Stimulated activated CD4-positive, alpha-beta T cell treated with anti-CD3 and anti-CD28 coated beads, Interleukin-2, amount 100 ng/mL, for 48 hours (primary cell): Measurements from ENCODE around the gene RPH3AL.

ENCODE experiments used
- DNase-seq, 2 donors: peaks; one replicate each; pipeline ENCODE4 v3.0.0-alpha.2; 2020

The RPH3AL gene

GRCh38 chr17:353213-353837 is 718 bp upstream of the RPH3AL start:
- DNase-seq, result no peak

GRCh38 chr17:351875-352420 is 659 bp downstream of the RPH3AL start:
- no peak for DNase-seq

DNA sequence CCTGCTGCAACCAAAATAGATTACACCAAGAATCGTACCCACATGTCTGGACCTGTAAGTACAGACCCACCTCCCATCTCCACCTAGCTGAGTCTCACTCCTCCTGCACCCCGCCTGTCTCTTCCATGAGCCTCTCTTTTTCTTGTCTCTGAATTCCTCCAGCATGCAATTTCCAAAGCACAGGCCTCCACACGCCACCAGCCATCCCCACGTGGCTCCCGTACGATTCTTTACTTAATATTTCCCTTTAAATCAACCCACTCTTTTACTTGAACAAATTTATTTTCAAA is 1.2 kb downstream of the RPH3AL start:
- DNase-seq, result no peak

- no peak for DNase-seq
These were observed 1.7 kb downstream of the RPH3AL start for GRCh38 chr17:350706-351448.

DNA sequence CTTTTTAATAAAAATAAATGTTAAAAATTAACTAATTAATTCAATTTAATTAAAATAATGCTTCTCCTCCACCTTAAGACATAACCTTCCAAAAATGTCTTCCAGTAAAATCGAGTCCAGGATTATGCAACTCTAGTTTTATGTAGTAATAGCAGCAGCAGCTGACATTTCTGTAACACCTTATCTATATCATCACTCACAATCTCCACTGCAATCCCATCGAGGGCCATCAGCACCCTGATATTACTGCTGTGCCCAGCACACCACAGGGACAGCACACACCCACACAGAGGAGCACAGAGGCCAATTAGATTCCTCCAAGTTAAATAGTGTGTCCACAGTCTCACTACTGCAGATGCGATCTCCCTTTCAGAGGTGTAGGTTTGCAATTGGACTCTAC is 2.9 kb downstream of the RPH3AL start:
- DNase-seq, result no peak

- no peak for DNase-seq
These were observed 3.7 kb downstream of the RPH3AL start for GRCh38 chr17:348692-349425.

- no peak for DNase-seq
These were observed 4.6 kb downstream of the RPH3AL start for GRCh38 chr17:348012-348411.

DNA sequence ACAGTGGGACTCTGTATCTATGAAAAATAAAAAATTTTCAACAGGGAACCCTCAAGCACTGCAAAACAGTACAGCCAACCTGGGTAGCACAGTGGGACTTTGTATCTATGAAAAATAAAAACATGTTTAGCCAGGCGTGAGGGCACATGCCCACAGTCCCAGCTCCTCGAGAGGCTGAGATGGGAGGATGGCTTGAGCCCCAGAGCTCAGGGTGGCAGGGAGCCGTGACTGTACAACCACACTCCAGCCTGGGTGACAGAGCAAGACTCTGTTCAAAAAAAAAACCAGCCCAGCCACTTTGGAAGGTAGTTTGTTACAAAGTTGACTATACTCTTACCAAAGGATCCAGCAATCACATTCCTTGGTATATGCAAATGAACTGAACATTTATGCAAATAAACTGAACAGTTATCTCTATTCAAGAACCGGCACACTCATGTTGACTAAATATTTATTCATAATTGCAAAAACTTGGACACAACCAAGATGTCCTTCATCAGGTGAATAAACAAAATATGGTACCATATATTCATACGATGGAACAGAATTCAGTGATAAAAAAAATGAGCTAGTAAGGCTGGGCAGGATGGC is 5.2 kb downstream of the RPH3AL start:
- no peak for DNase-seq

DNA sequence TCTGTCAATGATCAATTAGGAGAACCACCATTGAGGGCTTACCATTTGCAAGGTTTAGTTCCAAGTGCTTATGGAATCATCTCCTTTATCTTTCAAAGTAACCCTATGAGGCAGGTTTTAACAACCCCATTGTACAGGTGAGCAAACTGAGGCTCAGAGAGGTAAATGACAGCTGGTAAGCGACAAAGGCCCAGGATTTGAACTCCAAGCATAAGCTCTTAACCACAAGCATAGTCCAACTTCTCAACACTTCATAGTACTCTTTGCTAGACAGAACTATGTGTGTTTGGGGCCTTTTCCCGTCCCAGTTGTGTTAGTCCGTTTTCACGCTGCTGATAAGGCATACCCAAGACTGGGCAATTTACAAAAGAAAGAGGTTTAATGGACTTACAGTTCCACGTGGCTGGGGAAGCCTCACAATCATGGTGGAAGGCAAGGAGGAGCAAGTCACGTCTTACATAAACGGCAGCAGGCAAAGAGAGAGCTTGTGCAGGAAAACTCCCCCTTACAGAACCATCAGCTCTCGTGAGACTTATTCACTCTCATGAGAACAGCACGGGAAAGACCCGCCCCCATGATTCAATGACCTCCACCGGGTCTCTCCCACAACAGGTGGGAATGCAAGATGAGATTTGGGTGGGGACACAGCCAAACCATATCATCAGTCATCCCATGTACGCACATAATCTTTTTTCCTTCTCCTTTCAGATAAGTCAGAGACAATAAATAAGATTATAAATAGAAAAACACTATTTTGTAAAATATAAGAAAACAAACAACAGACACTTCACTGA is 6.4 kb downstream of the RPH3AL start:
- DNase-seq, result no peak

DNA sequence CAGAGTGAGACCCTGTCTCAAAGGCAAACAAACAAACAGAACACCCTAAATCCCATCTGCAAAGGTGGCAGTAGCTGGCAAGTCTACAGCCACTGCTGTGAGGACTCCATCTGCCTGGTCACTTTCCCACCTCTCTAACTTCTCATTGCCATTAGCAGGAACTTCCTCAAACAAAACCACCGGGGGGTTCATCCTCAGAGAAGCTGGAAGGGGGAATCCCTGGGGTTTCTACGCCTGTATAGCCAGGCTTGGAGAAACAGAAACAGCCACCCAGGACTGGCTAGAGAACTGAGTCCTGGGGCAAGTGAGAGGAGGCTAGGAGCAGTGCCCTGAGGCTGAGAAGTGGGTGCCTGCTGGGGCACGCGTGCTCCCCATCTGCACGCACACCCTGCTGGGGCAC is 7.3 kb downstream of the RPH3AL start:
- DNase-seq, result no peak

DNA sequence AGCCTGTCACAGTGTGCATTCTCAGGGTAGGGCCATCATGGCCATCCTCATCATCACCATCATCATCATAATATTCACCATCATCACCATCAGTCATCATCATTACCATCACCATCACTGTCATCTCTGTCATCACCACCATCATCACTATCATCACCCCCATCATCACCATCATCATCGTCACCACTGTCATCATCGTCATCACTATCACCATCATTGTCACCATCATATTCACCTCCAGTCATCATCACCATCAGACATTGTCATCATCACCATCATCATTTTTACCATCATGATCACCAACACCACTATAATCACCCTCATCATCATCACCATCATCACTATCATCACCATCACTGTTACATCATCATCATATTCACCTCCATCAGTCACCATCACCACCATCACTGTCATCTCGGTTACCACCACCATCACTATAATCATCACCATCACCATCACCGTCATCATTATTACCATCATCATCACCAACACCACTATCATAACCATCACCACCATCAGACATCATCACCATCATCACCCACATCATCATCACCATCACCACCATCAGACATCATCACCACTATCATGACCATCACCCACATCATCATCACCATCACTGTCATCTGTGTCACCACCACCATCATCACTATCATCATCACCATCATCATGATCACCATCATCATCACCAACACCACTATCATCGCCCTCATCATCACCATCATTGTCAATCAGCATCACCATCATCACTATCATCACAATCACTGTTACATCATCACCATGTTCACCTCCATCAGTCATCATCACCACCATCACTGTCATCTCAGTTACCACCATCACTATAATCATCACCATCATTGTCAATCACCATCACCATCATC is 8.5 kb downstream of the RPH3AL start:
- no peak for DNase-seq

DNA sequence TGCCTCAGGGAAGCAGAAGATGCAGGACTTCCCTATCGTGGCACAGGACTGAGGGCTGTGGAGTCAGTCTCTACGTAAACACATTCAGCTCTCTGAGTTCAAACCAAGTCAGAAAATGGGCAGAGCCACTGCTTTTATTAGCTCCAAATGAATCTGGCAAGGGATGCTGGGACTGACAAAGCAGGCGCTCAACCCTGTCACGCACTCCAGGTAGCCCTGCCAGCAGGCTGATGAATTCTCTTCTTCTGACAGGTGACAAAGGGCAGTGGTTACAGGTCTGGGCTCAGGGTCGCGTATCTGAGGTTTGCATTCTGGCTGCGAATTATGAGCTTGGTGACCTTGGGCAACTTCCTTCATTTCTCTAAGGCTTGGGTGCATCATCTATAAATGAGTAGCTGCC is 9.4 kb downstream of the RPH3AL start:
- no peak for DNase-seq

GRCh38 chr17:340074-340473 is 12.5 kb downstream of the RPH3AL start:
- DNase-seq, result no peak

GRCh38 chr17:339193-340061 is 13.2 kb downstream of the RPH3AL start:
- no peak for DNase-seq

DNA sequence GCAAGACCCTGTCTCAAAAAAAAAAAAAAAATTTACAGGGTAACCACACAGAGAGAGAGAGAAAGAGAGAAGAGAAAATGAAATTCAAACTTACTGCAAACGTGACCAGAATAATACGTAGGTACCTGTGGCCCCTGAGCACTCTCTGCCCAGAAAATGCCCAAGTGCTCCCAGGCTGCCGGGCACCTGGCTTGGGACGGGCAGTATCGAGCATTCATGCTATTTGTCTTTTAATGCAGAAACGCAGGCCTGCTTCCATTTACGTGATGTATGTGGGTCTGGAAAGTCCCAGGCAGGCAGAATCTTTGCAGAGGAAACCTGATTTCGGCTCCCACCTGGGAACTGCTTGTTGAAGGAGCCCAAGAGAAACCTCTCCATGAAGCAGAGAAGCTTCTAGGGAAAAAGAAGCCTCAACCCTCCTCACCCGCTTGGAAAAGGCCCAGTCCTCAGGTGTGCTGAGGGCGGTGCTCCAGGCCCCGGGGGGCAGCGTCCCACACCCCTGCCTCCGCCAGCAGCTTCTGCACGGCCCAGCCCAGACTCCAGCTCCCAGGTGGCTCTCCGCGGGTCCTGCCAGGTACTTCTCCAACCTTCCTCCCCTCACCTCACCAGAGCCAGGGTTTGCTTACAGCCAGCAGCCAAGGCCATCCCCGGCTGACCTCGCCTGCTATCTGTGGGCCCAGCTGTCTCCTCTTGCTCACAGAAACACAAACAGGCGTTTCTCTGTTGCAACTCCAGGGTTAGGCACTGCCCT is 14.0 kb downstream of the RPH3AL start:
- no peak for DNase-seq

DNA sequence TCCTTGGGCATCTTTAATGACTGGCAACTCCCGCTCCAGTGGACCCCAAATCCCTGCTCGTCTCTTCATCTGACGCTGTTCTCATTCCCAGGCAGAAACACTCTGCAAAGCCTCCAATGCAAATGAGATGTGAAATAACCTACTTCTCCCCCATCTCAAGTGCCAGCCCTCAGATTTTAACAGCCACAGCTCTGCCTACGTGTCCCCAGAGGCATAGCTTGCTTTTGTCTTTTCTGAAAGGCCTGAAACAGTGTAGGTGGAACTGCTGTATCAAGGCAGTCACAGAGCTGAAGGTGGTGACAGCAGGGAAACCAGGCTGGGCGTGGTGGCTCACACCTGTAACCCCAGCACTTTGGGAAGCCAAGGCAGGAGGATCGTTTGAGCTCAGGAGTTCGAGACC is 14.7 kb downstream of the RPH3AL start:
- DNase-seq, result no peak

DNA sequence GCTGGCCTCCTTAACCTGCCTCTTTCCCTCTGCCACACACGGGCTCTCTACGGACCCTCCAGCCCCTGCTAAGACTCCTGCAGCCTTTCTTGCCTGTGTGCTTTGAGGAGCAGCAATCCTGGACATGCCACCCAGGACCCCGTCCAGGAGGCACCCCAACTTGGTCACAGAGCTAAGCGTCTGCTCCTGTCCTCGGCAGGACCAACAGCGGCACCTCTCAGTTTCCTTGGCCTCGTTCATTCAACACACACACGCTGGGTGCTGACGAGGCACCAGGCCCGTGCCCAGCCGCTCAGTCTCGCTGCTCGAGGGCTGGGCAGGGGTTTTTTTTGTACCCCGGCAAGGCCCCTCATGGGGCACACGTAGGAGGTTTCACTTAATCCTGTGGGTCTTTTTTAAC is 15.2 kb downstream of the RPH3AL start:
- DNase-seq, result no peak

GRCh38 chr17:337022-337420 is 15.6 kb downstream of the RPH3AL start:
- no peak for DNase-seq

- DNase-seq, result peak in 1 of 2 donors; percentile 22
These were observed 16.2 kb downstream of the RPH3AL start for GRCh38 chr17:336110-337021.
